ENCODE measurements around the gene ANXA7. TPM values are rescaled to one million over a fixed set of nuclear protein-coding genes. Genes with fewer than 3 reads are reported as not detected.
A peak's percentile ranks its signal among the peaks of the same experiment; 100 is the strongest.

Gene ANXA7
- total and polyA plus RNA-seq, 12 donors: 33.4 to 163 (median 143) TPM

- Histone ChIP-seq H3K27ac (no peak overlapping the region), H3K36me3 (peaks cover 0 to 17% (median 0%) of the 10 kb centered on the region in 9 donors), H3K27me3 (no peaks in the 10 kb centered on the region), H3K4me1 (peaks cover 0 to 51% (median 35%) of the 10 kb centered on the region in 9 donors), H3K9me3 (no peaks in the 10 kb centered on the region), H3K4me3 (no peak overlapping the region)
- no peak for TF ChIP-seq CTCF (IDR thresholded peaks at IDR 0.05)
- DNase-seq (no peak), ATAC-seq (no peak)
- intact Hi-C loops (cut with DNase I): no loop called here
- 77 to 80% methylated on average over 4 of the region's 4 CpGs for whole genome bisulfite sequencing, 2 donors
These were observed 4.8 kb downstream of the ANXA7 start for GRCh38 chr10:73408978-73409521.

GRCh38 chr10:73408061-73408460, 5.8 kb downstream of the ANXA7 start:
- H3K4me1 ChIP-seq: peaks cover 0 to 50% (median 37%) of the 10 kb centered on the region in 9 donors

GRCh38 chr10:73407495-73407894, 6.4 kb downstream of the ANXA7 start:
- Histone ChIP-seq H3K4me3 (no peak overlapping the region), H3K9me3 (no peaks in the 10 kb centered on the region), H3K4me1 (peaks cover 0 to 45% (median 32%) of the 10 kb centered on the region in 9 donors), H3K27me3 (no peaks in the 10 kb centered on the region), H3K36me3 (peaks cover 0 to 17% (median 0%) of the 10 kb centered on the region in 9 donors), H3K27ac (no peak overlapping the region)
- TF ChIP-seq CTCF (IDR thresholded peaks at IDR 0.05): no peak
- 86 to 93% methylated on average over 1 of the region's 1 CpG for WGBS, 2 donors
- intact Hi-C loops (cut with DNase I): no loop called here
- no peak for ATAC-seq
- DNase-seq: no peak

More at GRCh38 chr10:73408061-73408460, 5.8 kb downstream of the ANXA7 start:
- no peak for ATAC-seq
- Histone ChIP-seq H3K27ac (no peak overlapping the region), H3K36me3 (peaks cover 0 to 17% (median 0%) of the 10 kb centered on the region in 9 donors), H3K4me3 (no peak overlapping the region), H3K9me3 (no peaks in the 10 kb centered on the region), H3K27me3 (no peaks in the 10 kb centered on the region)
- intact Hi-C loops (cut with DNase I): no loop called here
- no peak for DNase-seq
- 90 to 95% methylated on average over 5 of the region's 5 CpGs for WGBS, 2 donors
- TF ChIP-seq CTCF (IDR thresholded peaks at IDR 0.05): no peak

- 68 to 72% methylated on average over 5 of the region's 5 CpGs for WGBS, 2 donors
- TF ChIP-seq CTCF (IDR thresholded peaks at IDR 0.05): no peak
- intact Hi-C loops (cut with DNase I): no loop called here
- H3K4me3 ChIP-seq: no peak overlapping the region
- no peak for DNase-seq
- no peaks in the 10 kb centered on the region for H3K27me3 ChIP-seq
- peaks cover 0 to 17% (median 0%) of the 10 kb centered on the region in 9 donors for H3K36me3 ChIP-seq
- H3K27ac ChIP-seq: no peak overlapping the region
- peaks cover 0 to 40% (median 25%) of the 10 kb centered on the region in 9 donors for H3K4me1 ChIP-seq
- H3K9me3 ChIP-seq: no peaks in the 10 kb centered on the region
- ATAC-seq: peak in 1 of 8 donors; percentile 45
These were observed 7.0 kb downstream of the ANXA7 start for GRCh38 chr10:73406846-73407245.
